Measurements from ENCODE around the gene FADS3. TPM values are rescaled to one million over a fixed set of nuclear protein-coding genes. Genes with fewer than 3 reads are reported as not detected.

Gene FADS3, protein sequence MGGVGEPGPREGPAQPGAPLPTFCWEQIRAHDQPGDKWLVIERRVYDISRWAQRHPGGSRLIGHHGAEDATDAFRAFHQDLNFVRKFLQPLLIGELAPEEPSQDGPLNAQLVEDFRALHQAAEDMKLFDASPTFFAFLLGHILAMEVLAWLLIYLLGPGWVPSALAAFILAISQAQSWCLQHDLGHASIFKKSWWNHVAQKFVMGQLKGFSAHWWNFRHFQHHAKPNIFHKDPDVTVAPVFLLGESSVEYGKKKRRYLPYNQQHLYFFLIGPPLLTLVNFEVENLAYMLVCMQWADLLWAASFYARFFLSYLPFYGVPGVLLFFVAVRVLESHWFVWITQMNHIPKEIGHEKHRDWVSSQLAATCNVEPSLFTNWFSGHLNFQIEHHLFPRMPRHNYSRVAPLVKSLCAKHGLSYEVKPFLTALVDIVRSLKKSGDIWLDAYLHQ
- total RNA-seq (2012; rRNA removed) = 88.2 and 105 TPM in 2 replicates

DNA sequence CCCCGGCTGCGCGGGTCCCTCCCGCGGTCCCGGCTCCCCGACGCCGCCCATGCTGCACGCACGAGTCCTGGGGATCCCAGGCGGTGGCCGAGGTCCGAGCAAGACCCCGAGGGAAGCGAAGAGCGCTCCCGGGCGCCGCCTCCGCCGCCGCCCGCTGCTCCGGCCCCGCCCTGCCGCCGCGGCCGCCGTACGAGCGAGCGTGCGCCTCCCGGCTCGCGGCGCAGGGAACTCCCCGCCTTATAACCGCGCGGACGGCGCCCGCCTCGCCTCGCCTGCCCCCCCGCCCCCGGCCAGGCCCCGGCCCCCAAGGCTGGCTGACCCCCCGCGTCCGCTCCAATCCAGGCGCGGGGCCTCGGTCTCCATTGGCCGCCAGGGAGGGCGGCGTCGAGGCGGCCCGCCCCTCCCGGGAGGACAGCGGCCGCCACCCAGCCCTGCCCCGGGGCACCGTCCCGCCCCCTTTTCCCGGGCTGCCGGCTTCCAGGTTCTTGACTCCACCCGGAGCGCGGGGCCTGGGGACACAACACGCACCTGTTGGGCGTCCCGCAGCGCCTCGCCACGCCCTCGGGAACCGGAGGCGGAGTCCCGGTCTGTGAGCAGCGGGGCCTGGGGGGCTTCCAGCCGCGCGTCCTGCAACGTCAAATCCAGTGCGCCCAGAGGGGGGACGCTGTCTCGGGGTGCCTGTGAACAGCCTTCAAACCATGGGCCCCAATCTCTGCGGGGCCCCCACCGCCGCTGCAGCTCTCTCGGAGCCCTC lies at the start of gene FADS3:
Gene FADS3, minus strand, starts transcription at position 215 of the 754 bp plus-strand sequence. Its CDS starts 164 bp downstream, at position 51.
- H3K4me3 ChIP-seq (ENCODE audit: low read length) = peak within 1 kb of the TSS; percentile 93

GRCh38 chr11:61940466-61940865 lies 49.1 kb upstream of the FADS3 start:
- Histone ChIP-seq H3K4me3 (ENCODE audit: low read length) (no peak overlapping the region), H3K4me2 (ENCODE audit: low read length) (no peak overlapping the region), H3K9me3 (replicated peaks; ENCODE audit: low read length) (no peaks in the 10 kb centered on the region), H3K27me3 (ENCODE audit: control insufficient read depth, insufficient read depth, low read length) (peaks cover 16% of the 10 kb centered on the region), H3K36me3 (ENCODE audit: insufficient read depth, low read length) (no peaks in the 10 kb centered on the region), H3K9ac (ENCODE audit: low read depth, low read length) (no peak overlapping the region), H3K4me1 (ENCODE audit: control insufficient read depth, insufficient read depth, low read length) (no peaks in the 10 kb centered on the region)

More for the DNA sequence above, at the start of gene FADS3:
- H3K4me1 ChIP-seq (ENCODE audit: control insufficient read depth, insufficient read depth, low read length) = peaks cover 18% of the 10 kb centered on the region
- H3K4me2 ChIP-seq (ENCODE audit: low read length) = peak within 1 kb of the TSS; percentile 80
- peak within 1 kb of the TSS; percentile 91 for H3K9ac ChIP-seq (ENCODE audit: low read depth, low read length)
- no peaks in the 10 kb centered on the region for H3K27me3 ChIP-seq (ENCODE audit: control insufficient read depth, insufficient read depth, low read length)
- H3K36me3 ChIP-seq (ENCODE audit: insufficient read depth, low read length) = peaks cover 6% of the 10 kb centered on the region
- peaks cover 5% of the 10 kb centered on the region for H3K9me3 ChIP-seq (replicated peaks; ENCODE audit: low read length)

- no peaks in the 10 kb centered on the region for H3K9me3 ChIP-seq (replicated peaks; ENCODE audit: low read length)
- peaks cover 19% of the 10 kb centered on the region for H3K27me3 ChIP-seq (ENCODE audit: control insufficient read depth, insufficient read depth, low read length)
- no peak overlapping the region for H3K4me2 ChIP-seq (ENCODE audit: low read length)
- no peak overlapping the region for H3K4me3 ChIP-seq (ENCODE audit: low read length)
- no peaks in the 10 kb centered on the region for H3K4me1 ChIP-seq (ENCODE audit: control insufficient read depth, insufficient read depth, low read length)
- H3K9ac ChIP-seq (ENCODE audit: low read depth, low read length) = no peak overlapping the region
- no peaks in the 10 kb centered on the region for H3K36me3 ChIP-seq (ENCODE audit: insufficient read depth, low read length)
Observed at GRCh38 chr11:61935861-61936260, 44.5 kb upstream of the FADS3 start.

DNA sequence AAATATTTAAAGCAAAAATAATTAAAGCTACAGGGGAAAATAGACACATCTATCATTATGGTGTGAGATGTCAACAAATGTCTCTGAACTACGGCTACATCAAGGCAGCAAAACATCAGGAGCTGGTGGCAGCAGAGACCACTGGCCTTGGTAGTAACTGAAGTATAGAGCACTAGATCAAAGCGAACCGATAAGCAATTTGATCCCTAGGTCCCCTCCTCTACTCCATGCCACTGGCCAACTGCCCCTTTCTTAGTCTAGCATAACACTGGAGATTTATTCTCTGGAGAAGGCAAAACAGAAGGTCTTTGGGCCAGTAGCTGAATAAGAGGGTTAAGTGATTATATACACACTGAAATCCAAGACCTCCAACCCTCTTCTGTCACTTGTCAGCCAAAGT lies 39.6 kb upstream of the FADS3 start:
- Histone ChIP-seq H3K9ac (ENCODE audit: low read depth, low read length) (no peak overlapping the region), H3K9me3 (replicated peaks; ENCODE audit: low read length) (no peaks in the 10 kb centered on the region), H3K4me1 (ENCODE audit: control insufficient read depth, insufficient read depth, low read length) (no peaks in the 10 kb centered on the region), H3K36me3 (ENCODE audit: insufficient read depth, low read length) (no peaks in the 10 kb centered on the region), H3K27me3 (ENCODE audit: control insufficient read depth, insufficient read depth, low read length) (peaks cover 16% of the 10 kb centered on the region), H3K4me2 (ENCODE audit: low read length) (no peak overlapping the region), H3K4me3 (ENCODE audit: low read length) (no peak overlapping the region)

DNA sequence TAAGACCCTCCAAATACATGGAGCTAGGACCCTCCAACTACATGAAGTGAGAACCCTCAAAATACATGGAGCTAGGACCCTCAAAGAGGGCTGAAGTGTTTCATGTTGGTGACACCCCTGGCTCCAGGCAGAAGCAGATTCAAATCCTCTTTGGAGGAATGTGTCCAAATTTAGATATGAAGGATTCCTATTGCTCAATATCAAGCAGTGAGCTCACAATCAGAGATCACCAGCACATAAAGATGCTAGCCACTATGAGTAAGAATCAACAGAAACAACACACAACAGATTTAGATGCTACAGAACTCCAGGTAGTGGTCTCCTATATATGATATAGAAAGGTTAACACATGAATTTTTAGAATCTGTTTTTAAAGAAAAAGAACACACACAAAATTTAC lies 37.3 kb upstream of the FADS3 start:
- H3K36me3 ChIP-seq (ENCODE audit: insufficient read depth, low read length) = no peaks in the 10 kb centered on the region
- H3K4me2 ChIP-seq (ENCODE audit: low read length) = no peak overlapping the region
- H3K4me1 ChIP-seq (ENCODE audit: control insufficient read depth, insufficient read depth, low read length) = peaks cover 3% of the 10 kb centered on the region
- H3K27me3 ChIP-seq (ENCODE audit: control insufficient read depth, insufficient read depth, low read length) = peaks cover 12% of the 10 kb centered on the region
- no peaks in the 10 kb centered on the region for H3K9me3 ChIP-seq (replicated peaks; ENCODE audit: low read length)
- H3K9ac ChIP-seq (ENCODE audit: low read depth, low read length) = no peak overlapping the region
- H3K4me3 ChIP-seq (ENCODE audit: low read length) = no peak overlapping the region

DNA sequence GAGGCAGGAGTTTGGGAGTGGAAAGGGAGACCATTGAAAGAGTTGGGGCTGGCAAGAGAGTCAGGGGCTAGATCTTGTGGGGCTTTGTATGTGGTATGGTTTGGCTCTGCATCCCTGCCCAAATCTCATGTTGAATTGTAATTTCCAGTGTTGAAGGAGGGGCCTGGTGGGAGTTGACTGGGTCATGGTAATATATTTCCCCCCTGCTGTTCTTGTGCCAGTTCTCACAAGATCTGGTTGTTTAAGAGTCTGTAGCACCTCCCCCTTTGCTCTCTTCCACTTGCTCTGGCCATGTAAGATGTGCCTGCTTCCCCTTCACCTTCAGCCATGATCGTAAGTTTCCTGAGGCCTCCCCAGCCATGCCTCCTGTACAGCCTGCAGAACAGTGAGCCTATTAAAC lies 36.2 kb upstream of the FADS3 start:
- H3K27me3 ChIP-seq (ENCODE audit: control insufficient read depth, insufficient read depth, low read length) = peaks cover 12% of the 10 kb centered on the region
- no peak overlapping the region for H3K4me2 ChIP-seq (ENCODE audit: low read length)
- no peaks in the 10 kb centered on the region for H3K9me3 ChIP-seq (replicated peaks; ENCODE audit: low read length)
- H3K36me3 ChIP-seq (ENCODE audit: insufficient read depth, low read length) = no peaks in the 10 kb centered on the region
- no peak overlapping the region for H3K4me3 ChIP-seq (ENCODE audit: low read length)
- peaks cover 14% of the 10 kb centered on the region for H3K4me1 ChIP-seq (ENCODE audit: control insufficient read depth, insufficient read depth, low read length)
- H3K9ac ChIP-seq (ENCODE audit: low read depth, low read length) = no peak overlapping the region

DNA sequence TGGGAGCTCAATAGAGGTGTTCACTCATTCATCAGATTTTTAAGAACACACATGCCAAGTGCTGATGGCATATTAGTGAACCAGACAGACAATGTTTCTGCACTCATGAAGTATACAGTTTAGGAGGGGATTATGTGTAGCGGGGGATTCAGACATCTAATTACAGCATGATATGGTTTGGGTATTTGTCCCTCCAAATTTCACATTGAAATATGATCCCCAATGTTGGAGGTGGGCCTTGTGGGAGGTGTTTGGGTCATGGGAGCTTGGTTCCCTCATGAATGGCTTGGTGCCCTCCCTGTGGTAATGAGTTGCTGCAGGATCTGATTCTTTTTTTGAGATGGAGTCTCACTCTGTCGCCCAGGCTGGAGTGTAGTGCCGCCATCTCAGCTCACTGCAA lies 34.9 kb upstream of the FADS3 start:
- Histone ChIP-seq H3K9ac (ENCODE audit: low read depth, low read length) (no peak overlapping the region), H3K4me1 (ENCODE audit: control insufficient read depth, insufficient read depth, low read length) (peaks cover 15% of the 10 kb centered on the region), H3K27me3 (ENCODE audit: control insufficient read depth, insufficient read depth, low read length) (peaks cover 8% of the 10 kb centered on the region), H3K36me3 (ENCODE audit: insufficient read depth, low read length) (no peaks in the 10 kb centered on the region), H3K4me2 (ENCODE audit: low read length) (no peak overlapping the region), H3K4me3 (ENCODE audit: low read length) (no peak overlapping the region), H3K9me3 (replicated peaks; ENCODE audit: low read length) (no peaks in the 10 kb centered on the region)

- peaks cover 3% of the 10 kb centered on the region for H3K27me3 ChIP-seq (ENCODE audit: control insufficient read depth, insufficient read depth, low read length)
- H3K4me2 ChIP-seq (ENCODE audit: low read length) = no peak overlapping the region
- no peaks in the 10 kb centered on the region for H3K36me3 ChIP-seq (ENCODE audit: insufficient read depth, low read length)
- H3K9me3 ChIP-seq (replicated peaks; ENCODE audit: low read length) = no peaks in the 10 kb centered on the region
- H3K4me1 ChIP-seq (ENCODE audit: control insufficient read depth, insufficient read depth, low read length) = peaks cover 15% of the 10 kb centered on the region
- H3K4me3 ChIP-seq (ENCODE audit: low read length) = no peak overlapping the region
- no peak overlapping the region for H3K9ac ChIP-seq (ENCODE audit: low read depth, low read length)
Observed at GRCh38 chr11:61925736-61926135, 34.4 kb upstream of the FADS3 start.

- Histone ChIP-seq H3K4me3 (ENCODE audit: low read length) (no peak overlapping the region), H3K27me3 (ENCODE audit: control insufficient read depth, insufficient read depth, low read length) (peaks cover 10% of the 10 kb centered on the region), H3K4me2 (ENCODE audit: low read length) (no peak overlapping the region), H3K36me3 (ENCODE audit: insufficient read depth, low read length) (no peaks in the 10 kb centered on the region), H3K9me3 (replicated peaks; ENCODE audit: low read length) (no peaks in the 10 kb centered on the region), H3K9ac (ENCODE audit: low read depth, low read length) (no peak overlapping the region), H3K4me1 (ENCODE audit: control insufficient read depth, insufficient read depth, low read length) (peaks cover 15% of the 10 kb centered on the region)
Observed at GRCh38 chr11:61924064-61924455, 32.7 kb upstream of the FADS3 start.

GRCh38 chr11:61923166-61924063 lies 32.1 kb upstream of the FADS3 start:
- Histone ChIP-seq H3K4me1 (ENCODE audit: control insufficient read depth, insufficient read depth, low read length) (peaks cover 15% of the 10 kb centered on the region), H3K4me2 (ENCODE audit: low read length) (no peak overlapping the region), H3K27me3 (ENCODE audit: control insufficient read depth, insufficient read depth, low read length) (peaks cover 14% of the 10 kb centered on the region), H3K4me3 (ENCODE audit: low read length) (no peak overlapping the region), H3K9me3 (replicated peaks; ENCODE audit: low read length) (no peaks in the 10 kb centered on the region), H3K36me3 (ENCODE audit: insufficient read depth, low read length) (no peaks in the 10 kb centered on the region), H3K9ac (ENCODE audit: low read depth, low read length) (no peak overlapping the region)

DNA sequence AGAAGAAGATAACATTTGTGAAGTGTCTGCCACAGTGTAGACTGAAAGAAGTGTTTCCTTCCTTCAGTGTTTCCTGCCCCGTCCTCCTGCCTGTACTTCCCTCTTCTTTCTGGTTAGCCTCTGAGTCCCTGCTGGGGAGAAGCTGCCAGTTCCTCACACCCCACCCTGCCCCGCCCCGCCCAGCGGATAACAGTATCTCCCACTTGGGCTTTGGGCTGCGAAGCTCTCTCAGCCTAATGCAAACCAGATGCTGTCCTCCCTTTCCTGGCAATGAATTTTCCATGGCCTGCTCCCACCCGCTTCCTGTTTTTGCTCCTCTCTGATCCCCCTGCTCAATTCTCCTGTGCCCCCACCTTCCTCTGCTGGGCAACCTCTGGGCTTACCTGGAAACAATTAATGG lies 31.2 kb upstream of the FADS3 start:
- H3K4me2 ChIP-seq (ENCODE audit: low read length) = no peak overlapping the region
- peaks cover 20% of the 10 kb centered on the region for H3K4me1 ChIP-seq (ENCODE audit: control insufficient read depth, insufficient read depth, low read length)
- H3K4me3 ChIP-seq (ENCODE audit: low read length) = no peak overlapping the region
- no peaks in the 10 kb centered on the region for H3K36me3 ChIP-seq (ENCODE audit: insufficient read depth, low read length)
- H3K27me3 ChIP-seq (ENCODE audit: control insufficient read depth, insufficient read depth, low read length) = peaks cover 18% of the 10 kb centered on the region
- H3K9me3 ChIP-seq (replicated peaks; ENCODE audit: low read length) = no peaks in the 10 kb centered on the region
- no peak overlapping the region for H3K9ac ChIP-seq (ENCODE audit: low read depth, low read length)

Measured in skeletal muscle satellite cell (primary cell).